Endothelial cell (in vitro differentiated cells): ENCODE data around the gene SOS2. TPM values are rescaled to one million over a fixed set of nuclear protein-coding genes. Genes with fewer than 3 reads are reported as not detected.

Experiments used
- DNase-seq: peaks from one replicate; pipeline ENCODE4 v3.0.0; 2021; ENCODE audit warnings: low spot score
- H3K27ac Mint-ChIP-seq: one replicate; pipeline ENCODE4 v1.8.0; 2021; ENCODE audit warnings: mixed read lengths, inconsistent platforms; ENCODE audit not compliant: unreplicated experiment
- H3K27me3 Mint-ChIP-seq: one replicate; pipeline ENCODE4 v1.8.0; 2021; ENCODE audit warnings: mild to moderate bottlenecking, moderate library complexity, mixed read lengths, inconsistent platforms; ENCODE audit not compliant: unreplicated experiment
- H3K36me3 Mint-ChIP-seq: one replicate; pipeline ENCODE4 v1.8.0; 2021; ENCODE audit warnings: mild to moderate bottlenecking, low read depth, mixed read lengths, inconsistent platforms; ENCODE audit not compliant: unreplicated experiment
- H3K4me1 Mint-ChIP-seq: one replicate; pipeline ENCODE4 v1.8.0; 2021; ENCODE audit warnings: mild to moderate bottlenecking, mixed read lengths, inconsistent platforms; ENCODE audit not compliant: unreplicated experiment
- H3K4me3 Mint-ChIP-seq: one replicate; pipeline ENCODE4 v1.8.0; 2021; ENCODE audit warnings: mild to moderate bottlenecking, mixed read lengths, inconsistent platforms; ENCODE audit not compliant: unreplicated experiment
- H3K9me3 Mint-ChIP-seq: one replicate; pipeline ENCODE4 v1.8.0; 2021; ENCODE audit warnings: mixed read lengths, inconsistent platforms; ENCODE audit not compliant: unreplicated experiment
- total RNA-seq: library from RNA; stranded (reverse); fragmentation: NEBNext Ultra II Directional; extraction: Animal tissue kit (Norgen Biotek cat#: 25700); gene quantifications from one replicate; pipeline ENCODE4 v1.2.1, GENCODE V29; 2021; ENCODE audit not compliant: unreplicated experiment
- TF ChIP-seq, protein P1 (sequence below): fragments of 200-600 bp; sonication (generic); IDR thresholded peaks from one replicate; pipeline ENCODE4 v1.5.0; 2021; ENCODE audit warnings: antibody characterized with exemption; ENCODE audit not compliant: unreplicated experiment

The SOS2 gene
- total RNA-seq, 1 donor from 2014 or later: 27.9 TPM

DNA sequence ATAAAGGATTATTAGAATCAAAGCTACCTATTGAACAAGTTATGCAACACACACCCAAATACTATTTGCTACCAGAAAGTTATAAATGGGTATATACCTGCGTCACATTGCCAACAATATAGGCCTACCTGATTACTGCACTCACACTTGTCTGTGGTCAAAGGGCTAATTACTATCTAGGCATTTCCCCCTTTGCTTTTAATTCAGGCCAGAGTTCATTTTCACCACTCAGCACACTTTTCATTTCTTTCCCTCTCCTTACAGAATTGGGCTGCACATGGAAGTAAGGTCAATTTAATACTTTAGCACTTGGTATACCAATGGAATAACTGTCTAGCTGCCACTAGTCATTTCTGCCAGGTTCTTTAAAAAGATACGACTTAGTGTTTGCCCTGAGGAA lies 1.7 kb downstream of the SOS2 start:
- TF ChIP-seq, protein P1, sequence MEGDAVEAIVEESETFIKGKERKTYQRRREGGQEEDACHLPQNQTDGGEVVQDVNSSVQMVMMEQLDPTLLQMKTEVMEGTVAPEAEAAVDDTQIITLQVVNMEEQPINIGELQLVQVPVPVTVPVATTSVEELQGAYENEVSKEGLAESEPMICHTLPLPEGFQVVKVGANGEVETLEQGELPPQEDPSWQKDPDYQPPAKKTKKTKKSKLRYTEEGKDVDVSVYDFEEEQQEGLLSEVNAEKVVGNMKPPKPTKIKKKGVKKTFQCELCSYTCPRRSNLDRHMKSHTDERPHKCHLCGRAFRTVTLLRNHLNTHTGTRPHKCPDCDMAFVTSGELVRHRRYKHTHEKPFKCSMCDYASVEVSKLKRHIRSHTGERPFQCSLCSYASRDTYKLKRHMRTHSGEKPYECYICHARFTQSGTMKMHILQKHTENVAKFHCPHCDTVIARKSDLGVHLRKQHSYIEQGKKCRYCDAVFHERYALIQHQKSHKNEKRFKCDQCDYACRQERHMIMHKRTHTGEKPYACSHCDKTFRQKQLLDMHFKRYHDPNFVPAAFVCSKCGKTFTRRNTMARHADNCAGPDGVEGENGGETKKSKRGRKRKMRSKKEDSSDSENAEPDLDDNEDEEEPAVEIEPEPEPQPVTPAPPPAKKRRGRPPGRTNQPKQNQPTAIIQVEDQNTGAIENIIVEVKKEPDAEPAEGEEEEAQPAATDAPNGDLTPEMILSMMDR: no peak
- H3K9me3 Mint-ChIP-seq: no peaks in the 10 kb centered on the region
- no peak overlapping the region for H3K27ac Mint-ChIP-seq
- H3K27me3 Mint-ChIP-seq: peaks cover 4% of the 10 kb centered on the region
- no peak for DNase-seq
- peaks cover 6% of the 10 kb centered on the region for H3K36me3 Mint-ChIP-seq
- peaks cover 29% of the 10 kb centered on the region for H3K4me1 Mint-ChIP-seq
- peak overlapping the region; percentile 97 for H3K4me3 Mint-ChIP-seq

DNA sequence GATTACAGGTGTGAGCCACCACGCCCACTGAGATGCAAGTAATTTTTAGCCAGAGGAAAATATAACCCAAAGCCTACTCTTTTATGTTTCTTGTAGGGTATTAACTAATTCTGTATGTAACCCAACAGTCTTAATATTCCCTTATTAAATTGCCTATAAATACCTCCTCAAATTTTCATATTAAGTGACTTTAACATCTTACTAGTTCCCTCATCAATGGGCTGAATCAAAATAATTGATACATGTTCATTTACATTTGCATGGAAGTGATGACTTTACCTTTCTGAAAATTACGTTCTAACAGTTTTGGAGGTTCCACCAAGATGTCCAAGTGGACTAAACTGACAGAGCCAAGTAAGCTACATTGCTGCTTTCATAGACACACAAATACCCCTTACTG lies 3.1 kb downstream of the SOS2 start:
- DNase-seq: no peak
- Mint-ChIP-seq H3K4me1 (peaks cover 29% of the 10 kb centered on the region), H3K9me3 (no peaks in the 10 kb centered on the region), H3K4me3 (no peak overlapping the region), H3K27ac (no peak overlapping the region), H3K27me3 (peaks cover 4% of the 10 kb centered on the region), H3K36me3 (peaks cover 6% of the 10 kb centered on the region)
- TF ChIP-seq, protein P1: no peak

DNA sequence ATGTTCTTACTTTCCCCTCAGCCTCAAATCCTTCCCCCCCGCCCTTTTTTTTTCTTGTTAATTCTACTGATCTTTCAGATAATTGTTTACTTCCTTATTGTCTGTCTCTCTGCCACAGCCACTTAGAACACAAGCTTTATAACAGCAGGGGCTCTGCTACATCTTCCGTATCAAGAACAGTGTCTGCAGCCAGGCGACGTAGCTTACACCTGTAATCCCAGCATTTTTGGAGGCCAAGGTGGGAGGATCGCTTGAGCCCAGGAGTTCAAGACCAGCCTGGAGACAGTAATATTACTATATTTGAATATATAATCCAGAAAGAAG lies 5.4 kb downstream of the SOS2 start:
- no peaks in the 10 kb centered on the region for H3K27me3 Mint-ChIP-seq
- peaks cover 26% of the 10 kb centered on the region for H3K4me1 Mint-ChIP-seq
- TF ChIP-seq, protein P1: no peak
- no peak overlapping the region for H3K4me3 Mint-ChIP-seq
- H3K9me3 Mint-ChIP-seq: no peaks in the 10 kb centered on the region
- peaks cover 6% of the 10 kb centered on the region for H3K36me3 Mint-ChIP-seq
- H3K27ac Mint-ChIP-seq: no peak overlapping the region
- no peak for DNase-seq

DNA sequence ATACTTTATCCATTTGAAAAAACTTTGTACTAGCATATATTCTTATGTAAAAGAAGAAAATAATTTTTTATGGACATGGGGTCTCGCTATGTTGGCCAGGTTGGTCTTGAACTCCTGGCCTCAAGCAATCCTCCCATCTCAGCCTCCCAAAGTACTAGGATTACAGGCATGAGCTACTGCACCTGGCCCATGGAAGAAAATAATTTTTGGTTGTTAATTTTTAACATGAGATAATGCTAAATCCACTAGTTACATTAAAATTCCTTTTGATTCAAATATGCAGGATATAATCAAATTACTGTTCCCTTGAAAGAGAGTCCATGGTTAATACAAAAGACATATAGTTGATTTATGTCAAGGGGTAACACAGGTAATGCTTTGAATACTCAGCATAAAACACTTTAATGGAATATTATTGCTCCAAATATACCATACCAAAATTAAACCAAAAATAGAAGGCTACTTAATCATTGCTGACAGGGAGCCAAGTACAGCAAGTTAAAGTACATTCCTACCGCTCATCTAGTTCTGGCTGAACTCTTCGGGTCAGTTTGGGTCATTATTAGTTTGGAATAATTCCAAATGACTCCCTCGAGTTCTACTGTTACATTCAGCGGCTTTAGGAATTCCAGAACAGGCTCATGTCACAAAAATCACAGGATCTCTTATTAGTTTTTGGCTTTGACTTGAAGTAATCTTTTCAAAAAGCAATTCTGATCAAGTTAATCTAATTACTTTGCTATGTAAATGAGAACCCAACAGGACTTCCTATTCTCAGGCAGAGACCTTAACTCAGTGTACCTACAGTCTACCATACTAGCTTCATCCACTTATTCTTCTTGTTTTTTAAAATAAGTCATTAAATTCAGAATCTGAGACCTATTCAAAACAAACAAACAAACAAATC lies 6.1 kb downstream of the SOS2 start:
- no peak for DNase-seq
- H3K4me3 Mint-ChIP-seq: no peak overlapping the region
- no peak overlapping the region for H3K27ac Mint-ChIP-seq
- no peaks in the 10 kb centered on the region for H3K27me3 Mint-ChIP-seq
- no peaks in the 10 kb centered on the region for H3K9me3 Mint-ChIP-seq
- TF ChIP-seq, protein P1: no peak
- H3K36me3 Mint-ChIP-seq: peaks cover under 1% of the 10 kb centered on the region
- peaks cover 21% of the 10 kb centered on the region for H3K4me1 Mint-ChIP-seq

DNA sequence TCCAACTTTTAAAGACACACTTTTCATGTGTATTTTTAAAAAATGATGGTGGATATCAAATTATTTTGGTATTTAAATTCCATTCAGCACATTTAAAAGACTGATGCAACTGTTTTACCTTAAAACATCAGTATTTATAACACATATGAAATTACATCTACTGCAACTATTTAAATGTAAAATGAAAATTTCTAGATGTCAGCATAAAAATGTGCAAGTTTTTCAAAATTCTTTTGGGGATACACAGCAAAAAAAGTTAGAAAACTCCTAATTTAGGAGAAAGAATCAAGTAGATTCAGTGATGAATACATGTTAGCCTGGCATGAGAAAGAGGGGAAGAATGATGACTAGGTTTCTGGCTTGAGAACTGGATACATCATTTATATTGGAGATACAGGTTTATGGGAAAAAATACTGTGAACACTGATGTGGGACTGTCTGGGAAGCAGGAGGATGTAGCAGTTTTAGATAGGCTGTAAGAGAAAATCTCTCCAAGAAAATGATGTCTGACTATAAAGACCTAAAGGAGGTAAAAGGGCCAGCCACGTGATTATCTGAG lies 9.2 kb downstream of the SOS2 start:
- H3K27me3 Mint-ChIP-seq: no peaks in the 10 kb centered on the region
- TF ChIP-seq, protein P1: no peak
- no peak overlapping the region for H3K4me3 Mint-ChIP-seq
- no peak for DNase-seq
- H3K36me3 Mint-ChIP-seq: no peaks in the 10 kb centered on the region
- H3K27ac Mint-ChIP-seq: no peak overlapping the region
- no peaks in the 10 kb centered on the region for H3K9me3 Mint-ChIP-seq
- peaks cover 11% of the 10 kb centered on the region for H3K4me1 Mint-ChIP-seq
